HG03378 (cell line): ENCODE measurements around the gene RNASE13.
"Not testable (repeated sequence)": the region's sequence is repeated elsewhere in the genome, so short reads cannot be mapped to it uniquely, and the experiment has no call there.

Experiments
- ATAC-seq: cut with Tn5 transposase; IDR thresholded peaks from one replicate; pipeline ENCODE4 v1.9.1; 2021; ENCODE audit warnings: mild to moderate bottlenecking, moderate library complexity; ENCODE audit not compliant: unreplicated experiment

RNASE13 gene

DNA sequence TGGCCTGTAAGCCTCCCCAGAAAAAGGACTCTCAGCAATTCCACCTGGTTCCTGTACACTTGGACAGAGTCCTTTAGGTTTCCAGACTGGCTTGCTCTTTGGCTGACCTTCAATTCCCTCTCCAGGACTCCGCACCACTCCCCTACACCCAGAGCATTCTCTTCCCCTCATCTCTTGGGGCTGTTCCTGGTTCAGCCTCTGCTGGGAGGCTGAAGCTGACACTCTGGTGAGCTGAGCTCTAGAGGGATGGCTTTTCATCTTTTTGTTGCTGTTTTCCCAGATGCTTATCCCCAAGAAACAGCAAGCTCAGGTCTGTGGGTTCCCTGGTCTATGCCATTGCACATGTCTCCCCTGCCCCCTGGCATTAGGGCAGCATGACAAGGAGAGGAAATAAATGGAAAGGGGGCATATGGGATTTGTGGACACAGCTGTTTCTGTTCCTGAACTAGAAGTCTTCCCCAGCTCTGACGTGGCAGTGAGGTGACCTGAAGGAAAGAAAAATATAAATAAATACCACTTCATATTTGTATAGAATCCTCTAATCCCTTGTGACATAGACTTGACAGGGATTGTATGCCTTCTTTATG is 8.9 kb upstream of the RNASE13 start:
- no peak for ATAC-seq

DNA sequence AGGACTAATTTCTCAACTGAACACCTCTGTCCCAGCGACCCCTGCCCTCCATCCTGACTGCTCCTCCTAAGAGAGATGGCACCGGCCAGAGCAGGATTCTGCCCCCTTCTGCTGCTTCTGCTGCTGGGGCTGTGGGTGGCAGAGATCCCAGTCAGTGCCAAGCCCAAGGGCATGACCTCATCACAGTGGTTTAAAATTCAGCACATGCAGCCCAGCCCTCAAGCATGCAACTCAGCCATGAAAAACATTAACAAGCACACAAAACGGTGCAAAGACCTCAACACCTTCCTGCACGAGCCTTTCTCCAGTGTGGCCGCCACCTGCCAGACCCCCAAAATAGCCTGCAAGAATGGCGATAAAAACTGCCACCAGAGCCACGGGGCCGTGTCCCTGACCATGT is 8.3 kb upstream of the RNASE13 start:
- no peak for ATAC-seq

DNA sequence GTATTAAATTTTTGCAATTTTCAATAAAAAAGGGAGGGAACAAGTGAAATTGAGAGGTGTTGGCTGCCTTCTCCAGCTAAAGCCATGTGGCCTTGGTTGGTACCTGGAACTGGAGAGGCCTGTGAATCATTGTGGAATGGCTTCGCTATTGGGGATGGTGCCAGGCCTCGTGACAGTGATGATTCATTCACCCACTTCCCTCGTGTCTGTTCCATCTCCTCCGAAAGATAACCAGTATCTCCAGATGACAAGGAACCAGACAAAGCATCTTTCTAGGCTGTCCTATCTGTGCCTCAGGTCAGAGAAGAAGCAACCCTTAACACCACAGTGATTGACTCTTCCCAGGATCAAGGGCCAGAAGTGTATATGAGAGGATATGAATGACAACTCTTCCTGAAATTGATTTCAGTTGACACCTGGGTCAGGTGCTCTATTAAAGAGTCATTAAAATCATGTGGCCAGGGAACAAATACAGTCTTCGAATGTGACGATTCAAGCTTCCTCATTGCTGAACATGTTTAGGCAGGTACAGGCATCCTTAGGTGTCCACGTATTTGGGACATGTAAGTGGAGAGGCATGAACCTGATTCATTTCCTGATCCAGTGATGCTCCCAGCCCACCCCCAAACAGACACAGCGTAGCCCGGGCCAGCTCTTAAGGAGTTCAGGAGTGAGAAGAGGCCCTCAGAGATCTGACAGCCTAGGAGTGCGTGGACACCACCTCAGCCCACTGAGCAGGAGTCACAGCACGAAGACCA is 7.2 kb upstream of the RNASE13 start, which contains the start of gene RNASE7:
TSS of gene RNASE7 (plus strand) at position 687 of the 758 bp plus-strand sequence. CDS start 631 bp downstream, outside the sequence.
- ATAC-seq = no peak

DNA sequence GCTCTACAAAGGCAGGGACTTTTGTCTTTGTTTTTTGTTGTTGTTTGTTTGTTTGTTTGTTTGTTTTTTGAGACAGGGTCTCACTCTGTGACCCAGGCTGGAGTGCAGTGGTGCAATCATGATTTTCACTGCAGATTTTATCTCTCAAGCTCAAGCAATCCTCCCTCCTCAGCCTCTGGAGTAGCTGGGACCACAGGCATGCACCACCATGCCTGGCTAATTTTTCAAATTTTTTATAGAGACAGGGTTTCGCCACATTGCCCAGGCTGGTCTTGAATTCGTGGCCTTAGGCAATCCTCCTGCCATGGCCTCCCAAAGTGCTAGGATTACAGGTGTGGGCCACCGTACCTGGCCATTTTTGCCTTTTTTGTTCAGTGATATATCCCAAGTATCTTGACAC is 6.3 kb upstream of the RNASE13 start:
- not testable (repeated sequence) for ATAC-seq

DNA sequence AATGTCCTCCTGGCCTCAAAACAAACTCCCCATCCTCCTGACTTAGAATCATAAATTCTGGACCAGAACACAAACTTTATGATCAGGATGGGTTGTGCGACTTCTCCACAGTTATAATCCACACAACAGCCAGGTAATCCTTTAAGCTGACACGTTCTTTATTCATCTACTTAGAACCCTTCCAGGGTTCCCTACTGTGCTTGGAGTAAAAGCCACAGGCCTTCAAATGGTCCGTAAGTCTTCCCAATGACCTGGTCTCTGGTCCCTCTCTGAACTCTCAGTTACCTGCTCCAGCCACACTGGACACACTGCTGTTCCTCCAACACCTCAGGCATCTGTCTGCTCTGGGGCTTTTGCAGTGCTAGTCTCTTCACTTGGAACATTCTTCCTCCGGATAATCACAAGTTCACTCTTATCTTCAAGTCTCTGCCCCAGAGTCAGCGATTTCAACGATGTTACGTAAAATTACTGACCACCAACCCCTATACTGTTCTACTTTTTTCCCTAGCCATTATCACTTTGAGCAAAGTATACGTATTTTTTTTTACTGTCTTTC is 5.8 kb upstream of the RNASE13 start:
- ATAC-seq = no peak

DNA sequence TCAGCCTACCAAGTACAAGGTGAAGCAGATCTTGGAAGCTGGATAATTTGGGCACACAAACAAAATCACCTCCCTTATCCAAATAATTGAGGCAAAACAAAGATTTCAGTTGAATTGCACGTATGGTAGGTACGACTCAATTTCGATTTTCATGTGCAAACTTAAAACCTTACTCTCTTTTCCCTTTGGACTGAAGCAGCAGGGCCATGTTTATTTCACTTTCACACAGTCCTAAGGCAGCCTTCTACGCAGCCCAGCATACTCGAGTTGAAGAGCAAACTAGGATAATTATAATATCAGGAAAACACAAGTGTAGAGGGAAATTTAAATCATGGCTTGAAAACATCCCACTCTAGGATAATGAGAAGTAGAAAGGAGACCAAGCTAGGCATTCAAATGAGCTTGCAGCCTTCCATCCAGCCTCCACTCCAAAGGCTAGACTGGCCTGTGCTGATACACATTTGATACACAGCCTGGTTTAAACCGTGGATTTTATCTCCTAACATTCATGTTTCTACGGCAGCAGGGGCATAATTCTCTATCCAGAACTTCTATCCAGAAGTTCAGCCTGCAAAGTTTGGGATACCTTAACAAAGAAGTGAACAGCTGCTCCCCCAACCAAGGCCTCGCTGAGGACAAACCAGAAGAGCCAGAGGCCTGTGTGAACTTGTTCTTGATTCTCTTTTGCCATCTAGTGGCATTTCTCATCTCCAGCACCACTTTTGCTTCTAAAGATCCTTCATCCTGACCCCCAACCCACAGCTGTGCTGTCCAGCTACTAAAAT is 5.2 kb upstream of the RNASE13 start:
- no peak for ATAC-seq

DNA sequence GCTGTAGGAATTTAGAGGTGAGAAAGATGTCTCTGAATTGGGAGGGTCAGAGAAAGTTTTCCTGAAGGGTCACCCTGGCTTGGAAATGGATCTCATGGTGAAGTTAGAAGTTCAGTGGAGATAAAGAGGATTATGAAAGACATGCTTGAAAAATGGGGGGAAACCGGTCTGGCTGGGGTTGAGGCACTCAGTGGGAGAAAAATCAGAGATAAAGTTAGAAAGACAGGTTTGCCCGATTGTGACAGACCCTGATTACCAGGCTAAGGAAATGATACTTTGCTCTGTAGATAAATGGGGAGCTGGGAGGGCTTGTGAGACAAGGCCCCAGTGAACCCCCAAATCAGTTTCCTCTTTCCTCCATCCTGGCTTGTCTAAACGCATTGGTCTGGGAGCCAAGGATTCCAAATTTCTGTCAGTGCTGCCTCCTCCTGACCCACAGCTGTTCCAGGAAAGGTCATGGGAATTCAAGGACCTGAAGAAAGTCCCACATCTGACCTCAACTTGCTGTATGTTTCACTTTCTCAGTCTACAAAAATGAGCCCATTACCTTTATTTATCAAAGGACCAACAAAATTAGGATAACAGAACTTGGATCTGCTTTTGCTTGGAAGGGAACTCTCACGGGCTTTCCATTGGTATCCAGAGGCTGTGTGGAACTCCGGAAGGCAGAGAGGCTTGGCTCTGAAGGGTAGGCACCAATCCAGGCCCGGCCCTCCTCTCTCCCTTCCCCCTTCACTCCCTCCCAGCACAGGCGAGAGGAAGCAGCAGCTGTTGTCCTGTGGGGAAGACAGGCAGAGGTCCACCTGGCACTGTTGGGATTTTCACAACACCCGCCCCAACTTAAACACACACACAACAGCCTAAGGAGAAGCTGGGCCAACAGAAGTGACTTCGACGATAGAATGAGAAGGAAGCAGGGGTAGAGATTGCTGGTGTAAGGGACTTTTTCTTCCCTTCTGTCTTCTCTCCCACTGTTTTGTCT is 4.1 kb upstream of the RNASE13 start:
- no peak for ATAC-seq

DNA sequence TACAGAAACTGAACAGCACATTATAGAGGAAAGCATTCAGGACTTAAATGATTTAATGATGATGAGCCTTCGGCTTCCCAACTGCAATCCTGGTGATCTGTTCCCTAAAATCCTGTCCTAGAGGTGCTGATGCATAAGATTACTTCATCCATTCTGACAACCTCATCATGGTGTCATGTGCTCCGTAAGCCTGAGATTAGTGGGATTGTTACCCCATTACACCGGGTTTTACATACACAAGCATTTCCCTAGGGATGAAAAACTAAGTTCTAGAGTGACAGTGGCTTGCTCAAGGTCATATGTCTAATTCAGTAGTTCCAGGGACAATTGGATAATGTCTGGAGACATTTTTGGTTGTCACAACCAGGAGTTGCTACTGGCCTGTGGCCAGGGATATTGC is 2.5 kb upstream of the RNASE13 start:
- ATAC-seq = no peak

DNA sequence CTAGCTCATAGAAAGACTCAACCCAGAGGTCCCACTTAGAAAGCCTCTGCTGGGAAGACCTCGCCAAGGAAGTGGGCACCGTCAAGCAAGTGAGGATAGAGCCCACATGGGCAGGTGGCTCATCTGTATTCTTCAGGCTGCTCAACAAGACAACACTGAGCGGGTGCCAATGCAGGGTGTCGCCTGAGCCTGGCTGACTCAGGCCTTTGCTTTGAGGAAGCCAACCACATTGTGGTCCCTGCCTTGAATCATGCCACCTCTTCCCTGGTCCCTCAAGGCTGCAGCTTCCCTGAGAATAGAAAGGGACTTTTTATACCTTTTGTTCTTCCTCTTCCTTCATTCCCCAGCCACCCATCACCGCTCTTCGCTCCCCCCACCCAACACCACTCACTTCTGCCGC is 2.1 kb upstream of the RNASE13 start:
- ATAC-seq = no peak

DNA sequence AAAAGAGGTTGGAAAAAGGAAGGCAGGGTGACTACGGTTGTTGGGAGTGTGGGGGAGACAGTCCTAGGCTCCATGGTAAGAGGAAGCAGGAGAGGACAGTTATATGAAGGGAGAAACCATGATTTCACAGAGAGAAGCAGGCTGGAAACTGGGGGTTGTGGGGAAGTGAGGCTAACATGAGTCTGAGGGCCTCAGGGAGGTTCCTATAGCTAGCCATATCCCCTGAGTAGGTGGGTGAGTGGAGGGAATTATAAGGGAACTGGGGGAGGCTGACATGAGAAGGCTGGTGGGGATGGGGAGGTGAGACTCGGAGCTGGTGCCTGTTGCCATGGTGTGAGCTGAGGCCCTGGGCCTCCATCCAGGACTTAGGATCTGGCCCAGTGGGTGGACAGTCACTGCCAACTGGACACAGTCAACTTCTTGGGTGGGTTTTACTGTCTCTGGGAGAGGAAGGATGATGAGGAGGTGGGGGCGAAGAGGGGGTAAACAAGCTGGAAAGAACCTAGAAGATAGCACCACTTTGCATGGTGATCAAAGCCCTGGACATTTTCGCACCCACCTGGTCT is 1.4 kb downstream of the RNASE13 start:
- ATAC-seq = no peak

DNA sequence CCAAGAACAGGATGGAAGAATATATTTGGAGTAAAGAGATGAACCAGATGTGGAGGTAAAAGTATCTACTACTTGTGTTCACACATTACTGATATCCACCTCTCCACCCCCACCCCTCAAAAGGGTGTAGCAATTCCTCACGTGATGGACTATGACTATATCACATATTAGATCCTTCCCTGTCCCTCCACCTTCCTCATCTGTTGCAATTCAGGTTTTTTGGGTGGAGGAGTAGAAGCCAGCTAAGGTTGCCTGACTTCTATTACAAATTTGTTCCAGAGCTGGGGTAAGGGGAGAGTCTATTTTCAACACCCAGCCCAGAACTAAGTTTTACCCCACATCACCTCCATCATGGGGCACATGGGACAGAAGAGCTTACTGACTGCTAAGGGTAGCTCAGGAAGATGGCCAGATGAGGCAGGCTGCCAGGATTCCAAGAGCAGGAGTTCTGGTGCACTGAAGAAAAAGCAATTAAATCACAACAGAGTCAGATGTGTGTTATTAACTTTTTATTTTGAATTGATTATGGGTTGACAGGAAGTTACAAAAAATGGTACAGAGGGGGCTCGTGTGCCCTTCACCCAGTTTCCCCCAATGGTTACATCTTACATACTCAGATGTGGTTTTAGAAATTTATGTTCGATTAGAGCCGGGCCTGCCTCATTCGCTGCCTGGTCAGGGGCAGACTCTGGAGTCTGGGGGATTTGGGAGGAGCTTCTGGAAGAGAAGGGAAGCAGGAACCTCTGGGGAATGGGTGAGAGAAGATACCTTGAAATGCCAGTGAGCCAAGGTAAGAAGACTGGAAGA is 2.1 kb downstream of the RNASE13 start:
- ATAC-seq = no peak

DNA sequence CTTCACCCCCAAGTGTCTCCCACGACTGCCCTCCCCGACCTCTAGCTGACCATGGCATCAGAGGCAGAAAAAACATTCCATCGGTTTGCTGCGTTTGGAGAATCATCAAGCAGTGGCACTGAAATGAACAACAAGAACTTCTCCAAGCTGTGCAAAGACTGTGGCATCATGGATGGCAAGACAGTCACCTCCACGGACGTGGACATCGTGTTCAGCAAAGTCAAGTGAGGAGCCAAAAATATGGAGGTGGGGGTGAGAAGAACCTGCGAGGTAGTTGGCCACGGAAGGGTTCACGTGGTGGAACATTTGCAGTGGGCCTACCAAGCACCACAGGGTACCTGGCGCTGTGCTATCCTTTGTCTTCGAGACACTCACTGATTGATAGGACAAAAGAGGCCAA is 4.1 kb downstream of the RNASE13 start:
- no peak for ATAC-seq

DNA sequence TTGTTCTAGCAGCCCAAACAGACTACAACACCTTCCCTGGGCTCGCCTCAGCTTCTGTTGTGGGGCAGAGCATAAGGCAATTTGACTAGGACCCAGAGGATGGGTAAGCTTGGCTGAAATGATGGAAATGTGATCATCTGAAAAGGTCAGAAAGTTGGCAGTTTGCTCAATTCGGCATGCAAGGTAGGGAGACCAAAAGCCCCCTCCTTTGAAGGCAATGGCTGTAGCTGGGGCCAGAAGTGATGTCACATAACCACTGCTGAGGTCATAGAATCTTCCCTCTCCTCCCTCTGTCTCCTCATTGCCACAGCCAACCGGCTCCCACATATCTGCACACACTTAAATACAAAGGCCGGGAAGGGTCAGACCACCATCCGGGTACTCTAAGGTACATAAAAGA is 4.7 kb downstream of the RNASE13 start, which contains the start of gene TPPP2:
TSS of gene TPPP2 (plus strand) at position 301 of the 400 bp plus-strand sequence. CDS start 365 bp downstream, outside the sequence.
- ATAC-seq = no peak

DNA sequence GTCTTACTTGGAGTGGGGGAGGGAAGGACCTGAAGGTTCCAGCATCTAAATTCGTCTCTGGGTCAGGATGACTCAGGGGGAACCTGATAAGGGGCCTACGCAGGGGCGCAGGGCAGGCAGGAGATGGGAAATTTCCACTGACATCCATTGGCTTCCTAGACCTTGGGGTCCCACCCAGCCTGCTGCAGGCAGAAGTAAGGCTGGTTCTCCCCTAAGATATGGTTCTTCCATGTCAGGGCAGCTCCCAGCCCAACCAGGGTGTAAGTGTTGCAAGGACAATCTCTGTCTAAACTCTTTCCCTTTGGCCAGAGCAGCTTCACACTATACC is 7.7 kb downstream of the RNASE13 start:
- no peak for ATAC-seq

DNA sequence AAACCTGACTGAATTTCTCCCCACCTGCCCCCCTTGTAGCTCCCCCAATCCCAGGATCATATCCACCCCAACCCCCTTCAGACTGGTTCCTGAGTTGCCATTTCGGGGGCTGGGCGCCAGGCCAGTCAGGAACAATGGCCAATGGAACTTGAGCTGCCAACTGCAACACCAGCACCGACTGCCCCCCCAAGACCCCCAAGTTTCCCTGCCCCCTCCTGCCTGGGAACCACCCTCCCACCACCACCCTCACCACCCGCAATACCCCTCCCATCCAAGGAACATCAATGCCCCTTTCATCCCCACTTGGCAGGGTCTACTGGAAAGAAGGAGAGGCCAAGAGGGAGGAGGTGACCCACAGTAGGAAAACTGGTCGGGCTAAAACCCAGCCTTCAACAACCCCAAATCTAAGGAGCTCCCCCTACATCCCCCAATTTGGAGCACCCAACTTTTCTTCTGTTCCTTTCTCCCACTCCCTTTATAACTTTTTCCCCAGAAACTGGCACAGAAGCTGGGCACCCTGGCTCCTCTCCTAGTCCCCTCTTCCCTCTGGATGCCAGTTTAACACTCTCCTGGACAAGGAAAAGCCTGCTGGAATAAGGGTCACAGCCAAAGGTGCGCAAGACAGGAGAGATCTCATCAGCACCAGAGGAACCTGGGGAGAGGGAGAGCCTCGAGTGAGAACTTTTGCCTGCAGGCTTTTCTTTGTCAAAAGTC is 8.2 kb downstream of the RNASE13 start:
- no peak for ATAC-seq

DNA sequence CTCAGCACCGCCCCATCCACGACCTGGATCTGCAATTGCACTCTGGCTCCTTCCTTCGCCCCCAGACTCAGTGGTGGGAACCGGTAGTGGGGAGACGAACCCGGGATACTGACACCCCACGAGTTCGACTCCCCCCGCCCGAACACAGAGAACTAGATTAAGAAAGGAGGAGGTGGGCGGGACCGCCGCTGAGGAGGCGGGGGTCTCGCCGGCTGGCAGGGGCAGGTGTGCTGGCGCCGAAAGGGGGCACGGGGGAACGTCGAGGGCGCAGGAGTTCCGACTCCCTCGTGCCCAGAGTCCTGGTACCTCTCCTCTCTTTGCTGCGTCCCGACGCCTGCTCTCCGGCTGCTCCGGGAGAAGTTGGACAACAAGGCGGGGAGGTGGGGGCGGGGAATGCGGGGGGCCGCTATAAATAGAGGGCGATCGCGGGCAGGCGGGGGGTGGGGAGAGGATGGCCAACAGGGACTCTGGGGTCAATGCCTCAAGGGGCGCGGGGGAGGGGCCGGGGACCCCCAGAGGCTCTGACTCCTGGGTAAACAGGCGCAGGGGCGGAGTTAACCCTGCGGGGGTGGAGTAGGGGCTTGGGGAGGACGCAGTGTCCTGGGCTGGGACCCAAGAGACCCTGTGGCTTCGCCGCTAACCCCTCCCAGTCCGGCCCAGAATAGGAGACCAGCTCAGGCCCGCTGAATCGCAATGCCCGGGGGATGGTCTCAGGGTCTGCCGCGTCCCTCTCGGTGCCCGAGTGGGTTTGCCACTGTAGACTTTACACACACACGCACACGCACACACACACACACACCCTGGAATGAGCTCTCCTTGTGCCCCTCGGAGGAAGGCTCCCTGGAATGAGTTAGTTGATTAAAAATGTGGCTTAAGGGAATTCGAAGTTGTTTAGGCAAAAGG is 9.0 kb downstream of the RNASE13 start:
- ATAC-seq = no peak

DNA sequence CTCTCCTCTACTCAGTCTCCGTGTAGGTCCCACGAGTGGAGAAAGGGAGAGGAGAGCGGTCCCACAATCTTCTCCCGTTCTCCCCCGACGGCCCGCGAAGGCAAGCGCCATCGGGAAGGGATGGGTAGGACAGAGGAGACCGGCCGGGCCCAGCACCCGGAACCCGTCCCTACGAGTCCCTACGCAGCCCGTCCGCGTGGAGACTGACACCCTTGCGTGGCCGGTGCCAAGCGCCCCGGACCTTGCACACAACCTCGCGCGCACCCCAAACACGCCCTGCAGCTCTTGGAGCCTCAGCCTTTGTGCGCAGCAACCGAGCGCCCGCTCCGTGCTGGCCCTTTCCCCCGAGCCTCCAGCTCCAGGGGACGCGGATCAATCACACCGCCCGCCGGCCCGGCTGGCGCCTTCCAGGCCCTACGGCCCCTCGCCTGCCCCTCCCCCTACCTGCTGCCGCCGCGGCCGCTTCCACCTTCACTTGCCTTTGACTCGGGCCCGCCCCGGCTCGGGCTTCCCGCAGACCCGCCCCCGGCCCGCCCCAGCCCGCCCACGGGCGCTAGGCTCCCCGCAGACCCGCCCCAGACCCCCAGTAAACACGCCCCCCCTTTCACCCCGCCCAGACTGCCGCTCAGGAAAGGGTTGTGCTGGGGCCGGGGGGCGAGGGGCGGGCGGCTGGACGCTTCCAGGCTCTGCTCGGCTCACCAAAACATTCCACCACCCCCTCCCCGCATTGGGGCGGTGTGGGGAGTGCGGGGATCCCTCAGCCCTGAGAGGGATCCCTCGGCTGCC is 9.8 kb downstream of the RNASE13 start, which contains the start of gene NDRG2:
TSS of gene NDRG2 (minus strand) at position 477 of the 786 bp plus-strand sequence. CDS start 1,746 bp downstream, outside the sequence.
- no peak for ATAC-seq
